H9 (cell line): Measurements from ENCODE around the gene BIRC3. TPM values are rescaled to one million over a fixed set of nuclear protein-coding genes. Genes with fewer than 3 reads are reported as not detected.

Experiments
- DNase-seq: peaks from one replicate; pipeline ENCODE4 v3.0.0-alpha.2; 2017
- H2AFZ ChIP-seq: one replicate; pipeline ENCODE4 v1.6.1; 2013; ENCODE audit warnings: mild to moderate bottlenecking, low read length, control low read depth, moderate library complexity
- H2AK5ac ChIP-seq: 2 replicates; pipeline ENCODE4 v1.6.1; 2013; ENCODE audit warnings: low read length, control low read depth, mixed read lengths; ENCODE audit not compliant: insufficient read length
- H2BK120ac ChIP-seq: one replicate; pipeline ENCODE4 v1.6.1; 2013; ENCODE audit warnings: low read depth, mild to moderate bottlenecking, low read length, control low read depth, inconsistent platforms; ENCODE audit not compliant: poor library complexity, severe bottlenecking
- H2BK12ac ChIP-seq: 2 replicates; pipeline ENCODE4 v1.6.1; 2013; ENCODE audit warnings: low read length, control low read depth, mixed read lengths, low read depth; ENCODE audit not compliant: insufficient read length
- H2BK15ac ChIP-seq: 2 replicates; pipeline ENCODE4 v1.6.1; 2013; ENCODE audit warnings: low read depth, low read length, control low read depth
- H2BK20ac ChIP-seq: one replicate; pipeline ENCODE4 v1.6.1; 2013; ENCODE audit warnings: low read depth, mild to moderate bottlenecking, low read length, control low read depth, inconsistent platforms; ENCODE audit not compliant: poor library complexity, severe bottlenecking
- H2BK5ac ChIP-seq: 2 replicates; pipeline ENCODE4 v1.6.1; 2013; ENCODE audit warnings: low read length, control low read depth, mixed read lengths; ENCODE audit not compliant: insufficient read length
- H3K14ac ChIP-seq: 2 replicates; pipeline ENCODE4 v1.6.1; 2013; ENCODE audit warnings: low read length, control low read depth; ENCODE audit not compliant: insufficient read depth
- H3K18ac ChIP-seq: 2 replicates; pipeline ENCODE4 v1.6.1; 2013; ENCODE audit warnings: low read depth, mild to moderate bottlenecking, mixed read lengths, low read length, control low read depth; ENCODE audit not compliant: insufficient read length
- H3K23ac ChIP-seq: 2 replicates; pipeline ENCODE4 v1.6.1; 2013; ENCODE audit warnings: low read length, control low read depth, mixed read lengths, low read depth; ENCODE audit not compliant: insufficient read length
- H3K23me2 ChIP-seq: 2 replicates; pipeline ENCODE4 v1.6.1; 2013; ENCODE audit warnings: low read depth, mild to moderate bottlenecking, mixed read lengths, low read length, control low read depth; ENCODE audit not compliant: insufficient read length, poor library complexity, severe bottlenecking
- H3K27ac ChIP-seq: 2 replicates; pipeline ENCODE4 v1.5.1; 2013; ENCODE audit warnings: low read length, control low read depth, mixed read lengths, low read depth; ENCODE audit not compliant: insufficient read length
- H3K27me3 ChIP-seq: 2 replicates; pipeline ENCODE4 v1.6.1; 2013; ENCODE audit warnings: low read length, control low read depth, inconsistent platforms; ENCODE audit not compliant: insufficient read depth
- H3K4ac ChIP-seq: 2 replicates; pipeline ENCODE4 v1.6.1; 2013; ENCODE audit warnings: low read depth, mild to moderate bottlenecking, control low read depth, inconsistent platforms, low read length, moderate library complexity
- H3K4me1 ChIP-seq: 2 replicates; pipeline ENCODE4 v1.6.1; 2013; ENCODE audit warnings: low read length, control low read depth, inconsistent platforms; ENCODE audit not compliant: insufficient read depth
- H3K4me2 ChIP-seq: 2 replicates; pipeline ENCODE4 v1.6.1; 2013; ENCODE audit warnings: low read length, control low read depth, mixed read lengths; ENCODE audit not compliant: insufficient read length, insufficient read depth
- H3K56ac ChIP-seq: 2 replicates; pipeline ENCODE4 v1.6.1; 2013; ENCODE audit warnings: low read depth, mild to moderate bottlenecking, mixed read lengths, low read length, control low read depth; ENCODE audit not compliant: insufficient read length
- H3K79me1 ChIP-seq: 2 replicates; pipeline ENCODE4 v1.6.1; 2013; ENCODE audit warnings: low read depth, mild to moderate bottlenecking, moderate library complexity, low read length, control low read depth, inconsistent platforms; ENCODE audit not compliant: insufficient read depth, poor library complexity, severe bottlenecking
- H3K79me2 ChIP-seq: 2 replicates; pipeline ENCODE4 v1.6.1; 2013; ENCODE audit warnings: low read length, control low read depth, inconsistent platforms; ENCODE audit not compliant: insufficient read depth
- H3K9ac ChIP-seq: 2 replicates; pipeline ENCODE4 v1.6.1; 2013; ENCODE audit warnings: low read length, control low read depth, mixed read lengths; ENCODE audit not compliant: insufficient read length; ENCODE audit errors: extremely low read depth
- H3K9me3 ChIP-seq: one replicate; pipeline ENCODE4 v1.6.1; 2013; ENCODE audit warnings: low read depth, low read length, inconsistent platforms; ENCODE audit not compliant: control insufficient read depth
- H3T11ph ChIP-seq: one replicate; pipeline ENCODE4 v1.6.1; 2013; ENCODE audit warnings: mild to moderate bottlenecking, low read length, control low read depth, inconsistent platforms
- H4K20me1 ChIP-seq: one replicate; pipeline ENCODE4 v1.6.1; 2013; ENCODE audit not compliant: control insufficient read depth, insufficient read length, insufficient read depth
- H4K5ac ChIP-seq: 2 replicates; pipeline ENCODE4 v1.6.1; 2013; ENCODE audit warnings: low read depth, mild to moderate bottlenecking, mixed read lengths, low read length, control low read depth; ENCODE audit not compliant: insufficient read length
- H4K8ac ChIP-seq: replicated peaks from 2 replicates; pipeline ENCODE4 v1.6.1; 2013; ENCODE audit warnings: low read length, control low read depth, mixed read lengths, low read depth; ENCODE audit not compliant: insufficient read length
- H4K91ac ChIP-seq: 2 replicates; pipeline ENCODE4 v1.6.1; 2013; ENCODE audit warnings: low read depth, mild to moderate bottlenecking, moderate library complexity, mixed read lengths, low read length, control low read depth; ENCODE audit not compliant: insufficient read length
- H3K27ac Mint-ChIP-seq, 3 experiments: 2 replicates in 2 of 3; 3 replicates in 1 of 3; pipeline ENCODE4 v1.8.0; 2020 to 2021; ENCODE audit warnings: mixed read lengths in 3 of 3, mild to moderate bottlenecking in 1 of 3, moderate library complexity in 1 of 3
- H3K27me3 Mint-ChIP-seq: 2 replicates; pipeline ENCODE4 v1.8.0; 2021; ENCODE audit warnings: low read depth, mild to moderate bottlenecking, moderate library complexity, mixed read lengths
- H3K36me3 Mint-ChIP-seq, 3 experiments: 2 replicates in 2 of 3; 3 replicates in 1 of 3; pipeline ENCODE4 v1.8.0; 2020 to 2021; ENCODE audit warnings: low read depth in 3 of 3, mixed read lengths in 3 of 3; ENCODE audit not compliant: insufficient read depth in 1 of 3
- H3K4me1 Mint-ChIP-seq, 2 experiments: 2 replicates each; pipeline ENCODE4 v1.8.0; 2020; ENCODE audit warnings: mixed read lengths in 2 of 2
- H3K4me3 Mint-ChIP-seq, 2 experiments: 2 replicates in 1 of 2; 3 replicates in 1 of 2; pipeline ENCODE4 v1.8.0; 2020 to 2021; ENCODE audit warnings: mild to moderate bottlenecking in 2 of 2, mixed read lengths in 2 of 2, moderate library complexity in 1 of 2
- H3K9me3 Mint-ChIP-seq, 2 experiments: 2 replicates in 1 of 2; 3 replicates in 1 of 2; pipeline ENCODE4 v1.8.0; 2020; ENCODE audit warnings: mild to moderate bottlenecking in 2 of 2, mixed read lengths in 2 of 2, moderate library complexity in 1 of 2
- CTCF ChIP-seq: fragments of 200-600 bp; sonication (generic); conservative IDR thresholded peaks from 3 replicates; pipeline ENCODE4 v1.8.0; 2021; ENCODE audit warnings: antibody characterized with exemption, mild to moderate bottlenecking
- WGBS: extraction: QIAGEN DNeasy Blood & Tissue Kit; methylation state at CpG from one replicate; pipeline ENCODE4 v1.1.7; 2013; ENCODE audit warnings: missing lambda C conversion rate, low lambda C conversion rate, mixed read lengths; ENCODE audit not compliant: insufficient read length; ENCODE audit errors: extremely low coverage; 5-methylcytosine and 5-hydroxymethylcytosine counted together
- total RNA-seq: library from RNA; stranded (reverse); gene quantifications from 2 replicates; pipeline ENCODE4 v1.2.1, GENCODE V29; 2021

Gene BIRC3
- total RNA-seq, 1 experiment from 2014 or later, result 0.04 TPM

GRCh38 chr11:102361086-102362031, 44.1 kb downstream of the BIRC3 start:
- Histone ChIP-seq H3K27me3 (no peaks in the 10 kb centered on the region), H3K23ac (no peak overlapping the region), H3T11ph (no peak overlapping the region), H2AFZ (no peak overlapping the region), H2AK5ac (no peak overlapping the region), H3K9me3 (no peaks in the 10 kb centered on the region), H2BK12ac (no peak overlapping the region), H3K4me1 (no peaks in the 10 kb centered on the region), H3K14ac (no peak overlapping the region), H3K4me2 (no peak overlapping the region), H3K23me2 (no peaks in the 10 kb centered on the region), H3K79me2 (no peaks in the 10 kb centered on the region), H3K18ac (no peak overlapping the region), H3K56ac (no peak overlapping the region), H2BK5ac (no peak overlapping the region), H4K5ac (no peak overlapping the region), H3K27ac (no peak overlapping the region), H4K91ac (no peak overlapping the region), H2BK20ac (no peak overlapping the region), H2BK120ac (no peak overlapping the region), H4K20me1 (no peaks in the 10 kb centered on the region), H4K8ac (no peak overlapping the region), H3K79me1 (no peaks in the 10 kb centered on the region), H3K9ac (no peak overlapping the region), H2BK15ac (no peak overlapping the region), H3K4ac (no peak overlapping the region)
- Mint-ChIP-seq H3K27ac (peak overlapping the region in 2 of 3 experiments; percentile 27 to 48; a peak in 2 of 7 replicates), H3K9me3 (no peaks in the 10 kb centered on the region; a peak in 1 of 5 replicates), H3K27me3 (no peaks in the 10 kb centered on the region), H3K36me3 (peaks cover 13 to 60% (median 57%) of the 10 kb centered on the region in 3 experiments; a peak in 6 of 7 replicates), H3K4me1 (0 out of 4 replicates have a peak, but pooled peaks cover 0 to 6% of the 10 kb centered on the region in 2 experiments), H3K4me3 (no peak overlapping the region)
- TF ChIP-seq CTCF, result no peak
- no peak for DNase-seq
- WGBS, result no CpG with 5 or more reads among the region's 5 CpGs
